Suppressor macrophage treated with lipopolysaccharide for 4 hours (primary cell): ENCODE data around the gene AQP5.

Experiments used
- DNase-seq: peaks from one replicate; pipeline ENCODE4 v3.0.0-alpha.2; 2020

Gene AQP5

GRCh38 chr12:49966511-49967041, 4.9 kb downstream of the AQP5 start:
- DNase-seq = no peak

DNA sequence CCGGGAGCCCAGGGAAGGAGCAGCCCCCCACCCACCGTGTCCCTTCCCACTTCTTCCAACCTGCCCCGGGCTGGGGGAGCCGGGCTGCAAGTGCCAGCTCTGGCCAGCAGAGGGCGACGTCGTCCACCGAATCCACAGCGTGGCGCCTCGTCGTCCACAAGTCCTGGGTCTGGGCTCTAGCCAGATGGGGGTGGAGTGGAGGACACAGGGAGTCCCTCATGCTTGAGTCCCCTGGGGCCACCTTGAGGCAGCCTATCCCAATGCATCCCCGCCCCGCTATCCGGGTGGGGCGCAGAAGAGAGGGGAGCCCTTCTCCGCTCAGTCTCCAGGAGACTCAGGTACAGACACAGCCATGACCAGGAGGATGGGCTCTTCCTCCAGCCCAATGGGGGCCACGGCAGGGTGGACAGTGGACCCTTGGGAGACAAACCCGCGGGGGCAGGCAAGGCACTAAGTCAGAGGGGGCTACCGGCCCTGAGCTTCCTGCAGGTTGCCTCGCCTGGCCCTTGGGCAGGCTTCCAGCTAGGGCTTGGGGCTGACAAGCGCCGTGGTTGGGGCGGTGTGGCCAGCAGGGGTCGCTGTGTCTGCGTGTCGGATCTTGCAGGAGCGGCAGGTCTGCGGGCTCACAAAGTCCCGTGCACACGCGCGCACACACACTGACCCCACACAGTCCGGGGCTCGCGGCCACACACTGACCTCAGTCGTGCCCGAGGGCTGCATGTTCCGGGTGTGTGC, 5.5 kb downstream of the AQP5 start:
- peak; percentile 92 for DNase-seq

- no peak for DNase-seq
Measured at GRCh38 chr12:49967777-49968250, 6.1 kb downstream of the AQP5 start.

- no peak for DNase-seq
Measured at GRCh38 chr12:49968471-49968870, 6.8 kb downstream of the AQP5 start.

DNA sequence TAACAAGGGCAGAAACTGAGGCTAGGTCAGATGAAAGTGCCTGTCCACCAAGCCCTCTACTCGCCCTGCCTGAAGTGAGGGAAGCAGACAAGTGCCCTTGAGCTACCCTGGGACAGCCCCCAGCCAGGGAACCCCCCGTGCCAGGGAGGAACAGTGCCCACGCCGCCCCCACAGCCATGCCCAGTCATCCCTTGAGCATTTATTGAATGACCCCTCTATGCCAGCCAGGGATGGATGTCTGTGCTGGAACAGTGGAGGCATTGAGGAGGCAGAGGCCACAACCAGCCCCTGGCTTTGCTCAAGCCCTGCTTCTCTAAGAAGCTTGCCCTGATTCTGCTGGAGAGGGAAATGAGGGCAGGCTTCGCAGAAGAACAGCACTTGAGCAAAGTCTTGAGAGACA, 7.4 kb downstream of the AQP5 start:
- DNase-seq = no peak

DNA sequence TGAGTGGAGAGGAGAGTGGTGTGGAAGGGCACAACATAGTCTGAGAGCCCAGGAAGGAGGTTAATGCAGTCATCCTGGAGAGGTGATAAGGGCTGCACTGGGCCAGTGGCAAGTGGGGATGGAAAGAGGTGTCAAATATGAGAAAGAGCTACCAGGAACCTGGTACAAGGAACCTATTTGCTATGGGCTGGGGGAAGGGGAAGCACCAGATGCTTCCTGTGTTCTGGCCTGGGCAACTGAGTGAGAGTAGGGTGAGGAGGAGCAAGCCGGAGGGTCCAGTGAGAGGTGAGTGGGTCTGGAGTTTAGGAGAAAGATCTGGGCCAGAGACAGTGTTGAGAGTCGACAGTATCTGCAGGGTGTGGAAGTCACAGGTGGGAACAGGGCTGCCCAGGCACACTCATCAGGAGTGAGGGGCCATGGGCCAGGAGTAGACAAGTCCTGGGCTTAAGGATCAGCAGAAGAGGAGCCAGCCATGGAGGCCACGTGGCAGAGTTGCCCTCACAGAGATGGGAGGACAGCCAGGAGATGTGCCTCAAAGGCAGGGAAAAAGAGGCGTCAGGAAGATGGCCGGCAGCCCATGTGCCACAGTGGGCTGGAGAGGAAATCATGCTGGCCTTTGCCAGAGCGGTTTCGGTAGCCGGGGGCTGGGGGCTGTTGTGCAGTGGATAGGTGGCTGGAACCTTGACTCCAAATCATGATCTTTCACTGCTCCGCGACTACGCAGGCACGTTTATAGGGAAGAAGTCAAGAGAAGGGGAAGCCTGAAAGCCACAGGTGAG, 8.2 kb downstream of the AQP5 start:
- no peak for DNase-seq

- no peak for DNase-seq
Measured at GRCh38 chr12:49970658-49971057, 9.0 kb downstream of the AQP5 start.

- DNase-seq = no peak
Measured at GRCh38 chr12:49971141-49971540, 9.5 kb downstream of the AQP5 start.

GRCh38 chr12:49972129-49972528, 10.5 kb downstream of the AQP5 start:
- no peak for DNase-seq

DNA sequence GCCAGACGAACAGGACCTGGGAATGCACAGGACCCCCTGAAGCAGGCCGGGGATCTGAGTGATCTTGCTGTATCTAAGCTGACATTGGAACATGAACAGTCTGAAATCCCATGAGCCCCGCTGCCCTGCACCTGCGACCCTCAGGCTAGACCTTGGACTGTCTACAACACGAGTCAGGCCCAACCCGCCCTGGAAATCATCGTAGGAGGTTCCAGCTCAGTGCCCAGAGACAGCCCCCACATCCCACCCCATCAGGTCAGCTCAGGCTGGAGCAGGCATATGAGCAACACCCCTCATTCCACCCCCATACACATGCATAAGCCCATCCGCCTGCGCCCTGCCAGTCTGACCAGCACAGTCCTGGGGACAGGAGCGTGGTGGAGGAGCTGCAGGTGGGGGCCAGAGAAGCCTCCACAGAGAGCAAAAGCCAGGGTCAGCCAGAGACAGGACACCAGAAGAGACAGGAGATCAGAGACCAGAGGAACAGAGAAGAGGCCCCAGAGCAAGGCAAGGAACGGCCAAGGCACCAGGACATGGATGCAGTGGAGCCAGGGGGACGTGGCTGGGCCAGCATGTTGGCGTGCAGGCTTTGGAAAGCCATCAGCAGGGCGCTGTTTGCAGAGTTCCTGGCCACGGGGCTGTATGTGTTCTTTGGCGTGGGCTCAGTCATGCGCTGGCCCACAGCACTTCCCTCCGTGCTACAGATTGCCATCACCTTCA, 11.1 kb downstream of the AQP5 start, which contains the start of gene AQP6:
Gene AQP6 (plus strand): TSS at position 307 of the 720 bp plus-strand sequence. CDS start 227 bp downstream, at position 534.
- DNase-seq = no peak

- no peak for DNase-seq
Measured at GRCh38 chr12:49973361-49973830, 11.7 kb downstream of the AQP5 start.

DNA sequence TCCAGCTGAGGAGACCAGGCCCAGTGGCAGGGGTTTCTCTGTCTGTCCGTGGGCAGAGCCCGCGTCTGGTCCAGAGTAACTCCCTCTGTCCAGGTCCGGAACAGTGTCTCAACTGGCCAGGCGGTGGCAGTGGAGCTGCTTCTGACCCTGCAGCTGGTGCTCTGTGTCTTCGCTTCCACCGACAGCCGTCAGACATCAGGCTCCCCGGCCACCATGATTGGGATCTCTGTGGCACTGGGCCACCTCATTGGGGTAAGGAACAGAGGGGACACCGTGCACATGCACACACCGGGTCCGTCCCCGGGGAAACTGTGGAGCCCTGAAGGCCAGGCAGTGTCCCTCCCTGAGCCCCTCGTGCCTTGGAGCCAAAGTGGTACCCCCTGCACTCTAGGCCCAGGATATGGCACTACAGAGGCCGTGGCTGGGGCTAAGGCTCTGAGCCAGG, 12.6 kb downstream of the AQP5 start:
- peak; percentile 53 for DNase-seq

DNA sequence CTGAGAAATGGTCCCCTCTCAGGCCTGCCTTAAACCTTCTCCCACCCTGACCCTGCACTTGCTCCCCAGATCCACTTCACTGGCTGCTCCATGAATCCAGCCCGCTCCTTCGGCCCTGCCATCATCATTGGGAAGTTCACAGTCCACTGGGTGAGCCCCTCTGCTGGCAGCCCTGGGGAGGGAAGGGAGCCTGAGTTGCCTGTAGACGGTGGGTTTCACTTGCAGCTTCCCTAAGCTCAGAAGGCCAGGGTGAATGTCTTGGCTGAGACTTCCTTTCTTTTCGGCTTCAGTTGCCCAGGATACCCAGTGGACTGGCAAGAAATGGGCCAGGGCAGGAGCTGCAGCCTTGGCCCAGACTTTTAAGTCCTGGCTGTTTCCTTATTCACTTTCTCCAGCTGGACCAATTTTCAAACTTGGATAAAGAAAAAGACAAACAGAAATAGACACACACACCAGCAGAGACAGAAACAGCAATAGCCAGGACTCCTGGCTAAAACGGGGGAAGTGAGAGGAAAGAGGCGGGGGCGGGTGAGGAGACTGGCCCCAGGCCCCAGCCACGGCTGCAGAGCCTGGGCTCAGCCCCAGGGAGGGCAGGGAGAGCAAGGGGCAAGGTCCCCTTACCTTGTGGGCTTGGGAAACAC, 13.1 kb downstream of the AQP5 start:
- DNase-seq = peak; percentile 39

GRCh38 chr12:49975318-49975761, 13.7 kb downstream of the AQP5 start:
- no peak for DNase-seq

DNA sequence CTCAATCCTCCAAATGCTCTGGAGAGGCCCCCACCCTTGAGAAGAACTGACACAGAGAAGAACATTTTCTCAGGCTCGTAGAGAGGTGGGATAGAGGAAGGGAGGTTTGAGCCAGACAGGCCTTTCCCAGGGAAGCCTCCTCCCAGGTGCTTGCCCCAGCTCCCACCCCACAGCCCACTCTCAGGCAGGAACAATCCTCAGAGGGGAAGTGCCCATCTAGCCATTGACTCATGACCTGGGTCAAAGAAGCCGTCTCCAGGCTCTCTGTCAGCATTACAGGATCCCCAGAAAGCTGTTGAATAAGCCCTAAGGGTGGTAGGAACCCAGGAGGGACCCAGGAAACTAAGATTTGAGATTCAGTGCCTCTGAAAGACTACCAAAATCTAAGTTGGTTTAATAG, 14.9 kb downstream of the AQP5 start:
- DNase-seq = peak; percentile 38

DNA sequence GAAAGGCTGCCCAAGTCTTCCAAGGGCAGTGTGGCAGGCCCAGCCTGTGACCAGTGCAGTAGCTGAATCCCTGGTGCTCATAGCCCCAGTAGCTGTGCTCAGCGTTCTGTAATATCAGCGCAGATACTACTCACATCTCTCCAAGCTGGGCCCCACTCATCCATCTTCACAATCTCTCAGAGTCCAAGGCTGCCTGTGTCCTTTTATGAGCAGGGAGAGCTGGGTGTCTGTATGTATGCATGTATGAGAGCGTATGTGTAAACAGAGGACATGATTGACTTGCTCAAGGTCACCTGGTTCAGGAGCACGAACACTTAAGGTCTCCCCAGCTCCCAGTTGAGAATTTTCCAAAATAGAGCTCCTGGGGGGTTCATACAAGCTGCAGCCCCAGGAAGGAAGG, 16.5 kb downstream of the AQP5 start:
- DNase-seq = no peak

DNA sequence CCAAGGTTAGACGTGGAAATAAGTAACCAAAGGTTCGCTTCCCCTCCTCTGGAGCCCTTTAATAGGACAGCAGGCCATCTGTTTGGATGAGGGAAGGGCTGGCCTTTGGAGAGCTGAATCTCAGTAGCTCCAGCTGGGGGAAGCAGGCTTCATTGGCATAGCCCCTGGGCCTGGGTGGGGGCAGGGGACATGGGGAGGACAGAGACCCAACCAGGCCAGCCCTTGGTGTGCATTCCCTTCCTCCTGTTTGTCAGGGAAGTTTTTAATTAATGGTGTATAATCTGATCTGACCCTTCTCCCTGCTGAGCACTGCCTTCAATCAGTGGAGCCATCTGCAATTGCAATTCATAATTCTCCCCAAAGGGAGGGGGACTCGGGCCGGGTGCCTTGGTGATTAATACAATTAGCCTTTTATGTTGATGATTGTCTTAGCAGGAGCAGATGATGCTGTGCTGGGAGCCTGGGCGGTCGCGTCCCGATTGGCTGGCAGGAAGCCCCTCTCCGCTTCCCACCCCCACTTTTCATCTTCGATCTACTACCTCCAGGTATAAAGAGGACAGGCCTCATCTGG, 17.4 kb downstream of the AQP5 start:
- no peak for DNase-seq

GRCh38 chr12:49979791-49980190, 18.1 kb downstream of the AQP5 start:
- DNase-seq = no peak

DNA sequence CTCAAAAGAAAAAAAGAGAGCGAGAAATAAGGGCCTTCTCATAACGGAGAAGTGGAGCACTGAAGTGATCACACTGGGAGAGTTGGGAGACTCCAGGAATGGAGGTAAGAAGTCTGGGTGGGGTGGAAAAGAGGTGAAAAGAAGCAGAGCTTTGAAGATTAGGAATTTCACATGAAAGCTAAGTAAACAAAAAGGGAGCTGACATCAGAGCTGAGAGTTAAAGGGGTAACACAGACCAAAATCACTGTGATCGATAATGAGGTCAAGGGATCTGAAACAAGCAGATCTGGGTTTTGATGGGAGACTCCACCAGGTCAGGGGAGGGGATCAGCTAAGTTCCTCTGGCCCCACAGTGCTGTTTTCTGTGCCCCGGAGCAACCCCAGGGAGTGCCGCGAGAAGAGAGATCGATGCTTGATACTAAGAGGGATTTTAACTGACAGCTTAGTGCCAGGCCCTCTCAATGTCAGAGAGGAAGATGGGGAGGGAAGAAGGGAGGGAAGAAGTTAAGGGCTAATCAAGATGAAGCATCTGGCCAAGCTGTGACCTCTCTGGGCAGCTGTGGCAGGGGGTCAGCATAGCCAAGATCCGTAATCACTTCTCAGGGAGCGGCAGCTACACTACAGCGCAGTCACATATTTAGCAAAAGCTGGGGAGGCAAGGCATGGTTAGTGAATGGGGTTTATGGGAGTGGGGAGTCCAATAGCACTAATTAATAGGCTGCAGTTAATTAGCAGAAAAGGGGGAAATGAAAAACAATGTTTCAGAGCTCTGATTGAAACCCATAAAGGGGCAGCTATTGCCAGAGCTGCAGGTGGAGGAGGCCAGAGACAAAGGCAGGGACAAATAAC, 19.1 kb downstream of the AQP5 start:
- DNase-seq = no peak

DNA sequence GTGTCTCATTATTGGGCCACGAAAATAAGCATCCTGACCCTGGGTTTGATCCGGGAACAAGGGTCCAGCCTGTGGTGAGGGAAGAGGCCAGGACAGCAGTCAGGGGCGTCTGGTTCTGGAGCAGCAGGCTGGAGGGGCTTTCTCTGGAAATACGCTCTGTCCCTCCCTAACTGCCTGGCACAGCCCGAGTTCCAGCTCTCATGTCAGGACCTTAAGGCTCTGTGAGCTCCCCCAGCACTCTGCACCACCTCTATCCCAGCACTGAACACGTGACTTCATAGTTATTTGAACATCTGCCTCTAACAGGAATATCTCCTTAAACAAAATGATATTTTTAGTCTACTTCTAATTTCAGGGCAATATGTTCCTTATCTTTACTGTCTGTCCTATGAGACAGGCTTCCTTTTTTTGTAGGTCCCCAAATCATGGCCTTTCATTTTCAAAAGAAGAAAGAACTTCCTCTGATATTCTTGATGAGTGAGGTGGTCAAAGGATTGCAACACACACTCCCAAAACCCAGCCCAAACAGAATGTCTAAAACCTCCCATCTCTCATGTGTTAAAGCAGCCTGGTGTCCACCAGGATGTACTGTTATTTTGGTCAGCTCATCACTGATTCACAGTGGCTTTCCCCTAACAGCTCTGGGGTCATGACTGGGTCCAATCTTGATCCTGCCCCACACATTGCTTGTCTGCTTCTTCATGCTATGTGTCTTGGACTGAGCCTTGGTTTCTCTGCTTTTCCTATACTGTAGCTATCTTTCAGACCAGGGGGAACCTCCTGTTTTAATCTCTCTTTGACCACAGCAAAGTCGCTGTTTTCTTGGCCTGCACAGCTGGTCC, 20.8 kb downstream of the AQP5 start:
- peak; percentile 73 for DNase-seq
